Liver (tissue), 9 donors: ENCODE measurements around the gene PEAR1. TPM values are rescaled to one million over a fixed set of nuclear protein-coding genes. Genes with fewer than 3 reads are reported as not detected.

ENCODE experiments used
- DNase-seq: peaks from one replicate; pipeline ENCODE4 v3.0.0-alpha.2; 2017; ENCODE audit warnings: low spot score
- H3K27ac ChIP-seq, 2 donors: one replicate each; pipeline ENCODE4 v1.7.0; 2013; ENCODE audit warnings: inconsistent platforms in 2 of 2, low read length in 2 of 2, control low read depth in 1 of 2, low read depth in 1 of 2, mild to moderate bottlenecking in 1 of 2
- H3K27me3 ChIP-seq, 4 donors: one replicate each; pipeline versions ENCODE4 v1.6.1 to v1.7.0; 2013; ENCODE audit warnings: low read length in 3 of 4, inconsistent platforms in 1 of 4, mild to moderate bottlenecking in 1 of 4, moderate library complexity in 1 of 4; ENCODE audit not compliant: control insufficient read depth in 4 of 4, insufficient read depth in 4 of 4
- H3K36me3 ChIP-seq, 4 donors: one replicate each; pipeline versions ENCODE4 v1.6.1 to v1.7.0; 2013; ENCODE audit warnings: low read length in 3 of 4, mild to moderate bottlenecking in 3 of 4, low read depth in 1 of 4, moderate library complexity in 1 of 4; ENCODE audit not compliant: control insufficient read depth in 4 of 4, insufficient read depth in 3 of 4
- H3K4me1 ChIP-seq, 4 donors: one replicate each; pipeline versions ENCODE4 v1.6.1 to v1.7.0; 2013; ENCODE audit warnings: low read length in 3 of 4, mild to moderate bottlenecking in 3 of 4, moderate library complexity in 1 of 4; ENCODE audit not compliant: control insufficient read depth in 4 of 4, insufficient read depth in 4 of 4
- H3K4me3 ChIP-seq, 3 donors: one replicate each; pipeline versions ENCODE4 v1.6.1 to v1.7.0; 2013; ENCODE audit warnings: low read length in 3 of 3, control low read depth in 1 of 3, low read depth in 1 of 3, mild to moderate bottlenecking in 1 of 3
- H3K9ac ChIP-seq, 2 donors: one replicate each; pipeline ENCODE4 v1.7.0; 2013; ENCODE audit warnings: low read length in 2 of 2, mild to moderate bottlenecking in 2 of 2, moderate library complexity in 2 of 2, control low read depth in 1 of 2, low read depth in 1 of 2
- H3K9me3 ChIP-seq, 4 donors: one replicate each; pipeline versions ENCODE4 v1.6.1 to v1.7.0; 2013; ENCODE audit warnings: low read length in 3 of 4; ENCODE audit not compliant: control insufficient read depth in 4 of 4
- EGR1 ChIP-seq, 2 donors: IDR thresholded peaks; 2 replicates each; pipeline ENCODE4 v1.6.1; 2016 to 2018; ENCODE audit warnings: antibody characterized with exemption in 2 of 2, low read depth in 2 of 2
- FOXA1 ChIP-seq: IDR thresholded peaks from 2 replicates; pipeline ENCODE4 v1.6.1; 2016; ENCODE audit warnings: antibody characterized with exemption
- GABPA ChIP-seq, 2 donors: IDR thresholded peaks in 1 of 2; conservative IDR thresholded peaks in 1 of 2; 2 replicates each; pipeline ENCODE4 v1.6.1; 2016; ENCODE audit warnings: antibody characterized with exemption in 2 of 2, mild to moderate bottlenecking in 1 of 2, moderate library complexity in 1 of 2
- JUND ChIP-seq, 2 donors: IDR thresholded peaks; 2 replicates each; pipeline ENCODE4 v1.6.1; 2016; ENCODE audit warnings: antibody characterized with exemption in 2 of 2
- NR2F2 ChIP-seq: IDR thresholded peaks from 2 replicates; pipeline ENCODE4 v1.6.1; 2016; ENCODE audit warnings: antibody characterized with exemption
- RAD21 ChIP-seq, 2 donors: IDR thresholded peaks; 2 replicates each; pipeline ENCODE4 v1.6.1; 2016; ENCODE audit warnings: antibody characterized with exemption in 2 of 2, mild to moderate bottlenecking in 2 of 2
- SP1 ChIP-seq: IDR thresholded peaks from 2 replicates; pipeline ENCODE4 v1.6.1; 2018; ENCODE audit warnings: antibody characterized with exemption, mild to moderate bottlenecking
- TAF1 ChIP-seq: conservative IDR thresholded peaks from 2 replicates; pipeline ENCODE4 v1.6.1; 2016; ENCODE audit warnings: antibody characterized with exemption, mild to moderate bottlenecking
- WGBS: extraction: QIAGEN DNeasy Blood & Tissue Kit; methylation state at CpG from one replicate; pipeline ENCODE4 v1.1.7; 2013; 5-methylcytosine and 5-hydroxymethylcytosine counted together
- polyA plus RNA-seq, 2 donors: library from polyadenylated mRNA; stranded (reverse) in 1 of 2; unstranded in 1 of 2; fragments of 200-250 nt in 1 of 2; fragments of >200 nt in 1 of 2; fragmentation: Nextera tagmentation in 1 of 2; extraction: Ambion mirVana in 1 of 2; gene quantifications; one replicate each; pipeline versions ENCODE4 v1.2.1 to v1.2.3, GENCODE V29; 2013 to 2015
- total RNA-seq, 2 donors: library from RNA; depleted of rRNA; stranded (reverse); fragments of >200 nt; gene quantifications; one replicate each; pipeline ENCODE4 v1.2.3, GENCODE V29; 2014
- TF ChIP-seq, protein P1 (sequence below): IDR thresholded peaks from 2 replicates; pipeline ENCODE4 v1.6.1; 2016; ENCODE audit warnings: antibody characterized with exemption
- TF ChIP-seq, protein P2 (sequence below): IDR thresholded peaks from 2 replicates; pipeline ENCODE4 v1.6.1; 2016; ENCODE audit warnings: antibody characterized with exemption
- TF ChIP-seq, protein P3 (sequence below): IDR thresholded peaks from 2 replicates; pipeline ENCODE4 v1.6.1; 2016; ENCODE audit warnings: antibody characterized with exemption, mild to moderate bottlenecking
- TF ChIP-seq, protein P4 (sequence below): IDR thresholded peaks from 2 replicates; pipeline ENCODE4 v1.6.1; 2016; ENCODE audit warnings: antibody characterized with exemption
- TF ChIP-seq, protein P5 (sequence below): fragments of 150-350 bp; IDR thresholded peaks from 2 replicates; pipeline ENCODE4 v1.5.1; 2017; ENCODE audit warnings: improper control_type of control experiment, low read depth, low read length; ENCODE audit not compliant: missing input control
- donor health status: healthy.
- donor health status: healthy.
- donor health status: healthy.
- donor health status: healthy.
- donor health status: healthy.

Gene PEAR1
- total and polyA plus RNA-seq, 4 donors, result 2.1 to 4.4 (median 3.1) TPM

DNA sequence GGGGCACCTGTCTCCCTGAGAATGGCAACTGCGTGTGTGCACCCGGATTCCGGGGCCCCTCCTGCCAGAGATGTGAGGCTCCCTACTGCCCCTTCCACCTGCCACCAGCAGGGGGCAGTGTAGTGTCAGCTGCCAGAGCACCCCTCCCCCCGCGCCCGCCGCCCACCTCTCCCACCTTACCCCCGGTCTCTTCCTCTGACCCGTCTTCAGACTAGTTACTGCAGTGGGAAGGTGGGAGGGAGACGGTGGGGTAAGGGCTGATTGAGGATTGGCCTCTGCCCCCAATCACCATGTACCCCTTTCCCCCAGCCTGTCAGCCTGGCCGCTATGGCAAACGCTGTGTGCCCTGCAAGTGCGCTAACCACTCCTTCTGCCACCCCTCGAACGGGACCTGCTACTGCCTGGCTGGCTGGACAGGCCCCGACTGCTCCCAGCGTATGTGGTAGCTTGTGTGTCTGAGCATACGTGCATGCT, 16.8 kb downstream of the PEAR1 start:
- Histone ChIP-seq H3K9ac (no peak overlapping the region), H3K27ac (no peak overlapping the region)

DNA sequence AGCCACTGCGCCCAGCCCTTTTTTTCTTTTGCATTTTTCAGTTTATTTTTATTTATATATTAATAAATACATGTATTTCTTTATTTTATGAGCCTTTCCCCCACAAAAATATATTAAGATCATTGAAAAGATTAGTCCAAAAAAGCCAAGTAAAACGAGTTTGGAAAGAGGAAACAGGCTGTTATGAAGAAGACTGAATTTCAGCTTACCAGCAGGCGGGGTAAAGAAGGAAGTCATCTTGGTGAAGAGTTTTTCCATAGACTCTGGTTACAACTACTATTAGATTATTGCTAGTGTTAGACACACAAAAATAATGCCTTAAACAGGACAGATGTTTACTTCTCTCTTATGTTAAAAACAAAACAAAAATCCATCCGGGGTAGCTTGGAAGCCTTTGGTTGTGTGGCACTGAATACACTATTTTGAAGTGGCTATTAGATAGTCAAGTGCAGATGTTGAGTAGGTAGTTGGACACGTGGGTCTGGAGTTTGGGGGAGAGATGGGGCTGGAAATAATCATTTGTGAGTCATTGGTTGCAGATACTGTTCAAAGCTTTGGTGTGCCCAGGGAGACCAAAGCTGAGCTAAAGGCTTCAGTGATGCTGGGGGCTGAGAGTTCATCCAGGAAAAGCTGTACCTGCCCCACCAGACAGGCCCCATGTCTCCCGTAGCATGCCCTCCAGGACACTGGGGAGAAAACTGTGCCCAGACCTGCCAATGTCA, 18.2 kb downstream of the PEAR1 start:
- Histone ChIP-seq H3K4me3 (no peak overlapping the region), H3K36me3 (peaks cover 0 to 2% (median 0%) of the 10 kb centered on the region in 4 donors), H3K4me1 (peaks cover 0 to 16% (median 1%) of the 10 kb centered on the region in 4 donors), H3K27ac (no peak overlapping the region), H3K9me3 (no peaks in the 10 kb centered on the region), H3K9ac (no peak overlapping the region), H3K27me3 (no peaks in the 10 kb centered on the region)
- DNase-seq, result no peak
- no peak for TF ChIP-seq FOXA1
- no peak for TF ChIP-seq GABPA (IDR thresholded peaks at IDR 0.05 in 1 of 2, conservative IDR thresholded peaks at IDR 0.05 in 1 of 2)
- no peak for TF ChIP-seq SP1
- TF ChIP-seq, protein P1, sequence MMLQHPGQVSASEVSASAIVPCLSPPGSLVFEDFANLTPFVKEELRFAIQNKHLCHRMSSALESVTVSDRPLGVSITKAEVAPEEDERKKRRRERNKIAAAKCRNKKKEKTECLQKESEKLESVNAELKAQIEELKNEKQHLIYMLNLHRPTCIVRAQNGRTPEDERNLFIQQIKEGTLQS, result no peak
- TF ChIP-seq TAF1, result no peak
- TF ChIP-seq EGR1 (IDR thresholded peaks at IDR 0.05; ENCODE audit: low read depth in 2 of 2), result no peak
- TF ChIP-seq, protein P2, sequence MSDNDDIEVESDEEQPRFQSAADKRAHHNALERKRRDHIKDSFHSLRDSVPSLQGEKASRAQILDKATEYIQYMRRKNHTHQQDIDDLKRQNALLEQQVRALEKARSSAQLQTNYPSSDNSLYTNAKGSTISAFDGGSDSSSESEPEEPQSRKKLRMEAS, result no peak
- TF ChIP-seq NR2F2, result no peak
- TF ChIP-seq JUND (IDR thresholded peaks at IDR 0.05), result no peak
- WGBS, result 76% methylated on average over 6 of the region's 6 CpGs

More for the DNA sequence above, 16.8 kb downstream of the PEAR1 start:
- H3K9me3 ChIP-seq, result no peaks in the 10 kb centered on the region
- TF ChIP-seq, protein P3, sequence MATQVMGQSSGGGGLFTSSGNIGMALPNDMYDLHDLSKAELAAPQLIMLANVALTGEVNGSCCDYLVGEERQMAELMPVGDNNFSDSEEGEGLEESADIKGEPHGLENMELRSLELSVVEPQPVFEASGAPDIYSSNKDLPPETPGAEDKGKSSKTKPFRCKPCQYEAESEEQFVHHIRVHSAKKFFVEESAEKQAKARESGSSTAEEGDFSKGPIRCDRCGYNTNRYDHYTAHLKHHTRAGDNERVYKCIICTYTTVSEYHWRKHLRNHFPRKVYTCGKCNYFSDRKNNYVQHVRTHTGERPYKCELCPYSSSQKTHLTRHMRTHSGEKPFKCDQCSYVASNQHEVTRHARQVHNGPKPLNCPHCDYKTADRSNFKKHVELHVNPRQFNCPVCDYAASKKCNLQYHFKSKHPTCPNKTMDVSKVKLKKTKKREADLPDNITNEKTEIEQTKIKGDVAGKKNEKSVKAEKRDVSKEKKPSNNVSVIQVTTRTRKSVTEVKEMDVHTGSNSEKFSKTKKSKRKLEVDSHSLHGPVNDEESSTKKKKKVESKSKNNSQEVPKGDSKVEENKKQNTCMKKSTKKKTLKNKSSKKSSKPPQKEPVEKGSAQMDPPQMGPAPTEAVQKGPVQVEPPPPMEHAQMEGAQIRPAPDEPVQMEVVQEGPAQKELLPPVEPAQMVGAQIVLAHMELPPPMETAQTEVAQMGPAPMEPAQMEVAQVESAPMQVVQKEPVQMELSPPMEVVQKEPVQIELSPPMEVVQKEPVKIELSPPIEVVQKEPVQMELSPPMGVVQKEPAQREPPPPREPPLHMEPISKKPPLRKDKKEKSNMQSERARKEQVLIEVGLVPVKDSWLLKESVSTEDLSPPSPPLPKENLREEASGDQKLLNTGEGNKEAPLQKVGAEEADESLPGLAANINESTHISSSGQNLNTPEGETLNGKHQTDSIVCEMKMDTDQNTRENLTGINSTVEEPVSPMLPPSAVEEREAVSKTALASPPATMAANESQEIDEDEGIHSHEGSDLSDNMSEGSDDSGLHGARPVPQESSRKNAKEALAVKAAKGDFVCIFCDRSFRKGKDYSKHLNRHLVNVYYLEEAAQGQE, result no peak
- TF ChIP-seq, protein P4, sequence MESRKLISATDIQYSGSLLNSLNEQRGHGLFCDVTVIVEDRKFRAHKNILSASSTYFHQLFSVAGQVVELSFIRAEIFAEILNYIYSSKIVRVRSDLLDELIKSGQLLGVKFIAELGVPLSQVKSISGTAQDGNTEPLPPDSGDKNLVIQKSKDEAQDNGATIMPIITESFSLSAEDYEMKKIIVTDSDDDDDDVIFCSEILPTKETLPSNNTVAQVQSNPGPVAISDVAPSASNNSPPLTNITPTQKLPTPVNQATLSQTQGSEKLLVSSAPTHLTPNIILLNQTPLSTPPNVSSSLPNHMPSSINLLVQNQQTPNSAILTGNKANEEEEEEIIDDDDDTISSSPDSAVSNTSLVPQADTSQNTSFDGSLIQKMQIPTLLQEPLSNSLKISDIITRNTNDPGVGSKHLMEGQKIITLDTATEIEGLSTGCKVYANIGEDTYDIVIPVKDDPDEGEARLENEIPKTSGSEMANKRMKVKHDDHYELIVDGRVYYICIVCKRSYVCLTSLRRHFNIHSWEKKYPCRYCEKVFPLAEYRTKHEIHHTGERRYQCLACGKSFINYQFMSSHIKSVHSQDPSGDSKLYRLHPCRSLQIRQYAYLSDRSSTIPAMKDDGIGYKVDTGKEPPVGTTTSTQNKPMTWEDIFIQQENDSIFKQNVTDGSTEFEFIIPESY, result no peak
- TF ChIP-seq, protein P5, sequence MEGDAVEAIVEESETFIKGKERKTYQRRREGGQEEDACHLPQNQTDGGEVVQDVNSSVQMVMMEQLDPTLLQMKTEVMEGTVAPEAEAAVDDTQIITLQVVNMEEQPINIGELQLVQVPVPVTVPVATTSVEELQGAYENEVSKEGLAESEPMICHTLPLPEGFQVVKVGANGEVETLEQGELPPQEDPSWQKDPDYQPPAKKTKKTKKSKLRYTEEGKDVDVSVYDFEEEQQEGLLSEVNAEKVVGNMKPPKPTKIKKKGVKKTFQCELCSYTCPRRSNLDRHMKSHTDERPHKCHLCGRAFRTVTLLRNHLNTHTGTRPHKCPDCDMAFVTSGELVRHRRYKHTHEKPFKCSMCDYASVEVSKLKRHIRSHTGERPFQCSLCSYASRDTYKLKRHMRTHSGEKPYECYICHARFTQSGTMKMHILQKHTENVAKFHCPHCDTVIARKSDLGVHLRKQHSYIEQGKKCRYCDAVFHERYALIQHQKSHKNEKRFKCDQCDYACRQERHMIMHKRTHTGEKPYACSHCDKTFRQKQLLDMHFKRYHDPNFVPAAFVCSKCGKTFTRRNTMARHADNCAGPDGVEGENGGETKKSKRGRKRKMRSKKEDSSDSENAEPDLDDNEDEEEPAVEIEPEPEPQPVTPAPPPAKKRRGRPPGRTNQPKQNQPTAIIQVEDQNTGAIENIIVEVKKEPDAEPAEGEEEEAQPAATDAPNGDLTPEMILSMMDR, result peak; percentile 55
- peak in 1 of 2 donors; percentile 43 for TF ChIP-seq RAD21 (IDR thresholded peaks at IDR 0.05)
- H3K4me1 ChIP-seq, result peaks cover 0 to 16% (median 1%) of the 10 kb centered on the region in 4 donors
- H3K27me3 ChIP-seq, result peaks cover 0 to 3% (median 0%) of the 10 kb centered on the region in 4 donors
- peak; percentile 76 for DNase-seq
- no peaks in the 10 kb centered on the region for H3K36me3 ChIP-seq
- no peak overlapping the region for H3K4me3 ChIP-seq
- WGBS, result 28% methylated on average over 18 of the region's 18 CpGs
